ENCODE data around the gene ADD3. TPM values are rescaled to one million over a fixed set of nuclear protein-coding genes. Genes with fewer than 3 reads are reported as not detected.
A peak's percentile ranks its signal among the peaks of the same experiment; 100 is the strongest.
"Not testable (repeated sequence)": the region's sequence is repeated elsewhere in the genome, so short reads cannot be mapped to it uniquely, and the experiment has no call there.

The ADD3 gene
- total RNA-seq, 1 donor from 2014 or later = 117 TPM

GRCh38 chr10:110023785-110024465 lies 16.1 kb downstream of the ADD3 start:
- ATAC-seq = no peak
- no peak for DNase-seq
- intact Hi-C loops (cut with micrococcal nuclease) = no loop called here

GRCh38 chr10:110029450-110029849 lies 21.7 kb downstream of the ADD3 start:
- intact Hi-C loops (cut with micrococcal nuclease) = no loop called here
- no peak for DNase-seq

GRCh38 chr10:110032801-110033700 lies 25.3 kb downstream of the ADD3 start:
- no peak for DNase-seq
- intact Hi-C loops (cut with micrococcal nuclease) = no loop called here
- ATAC-seq = peak; percentile 75

More at GRCh38 chr10:110029450-110029849, 21.7 kb downstream of the ADD3 start:
- no peak for ATAC-seq

- intact Hi-C loops (cut with micrococcal nuclease) = no loop called here
- no peak for DNase-seq
- no peak for ATAC-seq
Observed at GRCh38 chr10:110033701-110034235, 26.0 kb downstream of the ADD3 start.

GRCh38 chr10:110034596-110034995 lies 26.8 kb downstream of the ADD3 start:
- intact Hi-C loops (cut with micrococcal nuclease) = no loop called here
- DNase-seq = no peak
- no peak for ATAC-seq

GRCh38 chr10:110035070-110035921 lies 27.5 kb downstream of the ADD3 start:
- ATAC-seq (no peak), DNase-seq (no peak)
- intact Hi-C loops (cut with micrococcal nuclease) = no loop called here

- intact Hi-C loops (cut with micrococcal nuclease) = no loop called here
- no peak for DNase-seq
- no peak for ATAC-seq
Observed at GRCh38 chr10:110036640-110037039, 28.9 kb downstream of the ADD3 start.

GRCh38 chr10:110039254-110039653 lies 31.5 kb downstream of the ADD3 start:
- intact Hi-C loops (cut with micrococcal nuclease) = no loop called here
- no peak for DNase-seq
- no peak for ATAC-seq

- intact Hi-C loops (cut with micrococcal nuclease) = no loop called here
Observed at GRCh38 chr10:110040108-110040507, 32.3 kb downstream of the ADD3 start.

GRCh38 chr10:110040767-110041478 lies 33.1 kb downstream of the ADD3 start:
- peak; percentile 28 for ATAC-seq

More at GRCh38 chr10:110040108-110040507, 32.3 kb downstream of the ADD3 start:
- DNase-seq = no peak
- ATAC-seq = no peak

GRCh38 chr10:110041479-110041829 lies 33.7 kb downstream of the ADD3 start:
- intact Hi-C loops (cut with micrococcal nuclease) = no loop called here
- DNase-seq (no peak), ATAC-seq (no peak)

More at GRCh38 chr10:110040767-110041478, 33.1 kb downstream of the ADD3 start:
- intact Hi-C loops (cut with micrococcal nuclease) = no loop called here
- DNase-seq = no peak

- DNase-seq (no peak), ATAC-seq (peak; percentile 23)
- intact Hi-C loops (cut with micrococcal nuclease) = no loop called here
Observed at GRCh38 chr10:110042181-110042580, 34.4 kb downstream of the ADD3 start.

GRCh38 chr10:110042891-110043290 lies 35.1 kb downstream of the ADD3 start:
- ATAC-seq = no peak
- no peak for DNase-seq
- intact Hi-C loops (cut with micrococcal nuclease) = no loop called here

GRCh38 chr10:110044681-110045080 lies 36.9 kb downstream of the ADD3 start:
- intact Hi-C loops (cut with micrococcal nuclease) = no loop called here
- no peak for DNase-seq
- ATAC-seq = no peak

GRCh38 chr10:110045772-110046171 lies 38.0 kb downstream of the ADD3 start:
- ATAC-seq = no peak
- no peak for DNase-seq
- intact Hi-C loops (cut with micrococcal nuclease) = no loop called here

GRCh38 chr10:110048145-110048544 lies 40.4 kb downstream of the ADD3 start:
- ATAC-seq; DNase-seq; intact Hi-C loops (cut with micrococcal nuclease): not testable (repeated sequence)

GRCh38 chr10:110048781-110049180 lies 41.0 kb downstream of the ADD3 start:
- intact Hi-C loops (cut with micrococcal nuclease) = no loop called here
- ATAC-seq = no peak
- DNase-seq = no peak

- DNase-seq; ATAC-seq; intact Hi-C loops (cut with micrococcal nuclease): not testable (repeated sequence)
Observed at GRCh38 chr10:110049889-110050591, 42.3 kb downstream of the ADD3 start.
